NCI-H526 (cell line): Measurements from ENCODE around the gene HOXD8.

ENCODE experiments used
- DNase-seq, 2 experiments: peaks; one replicate each; lab custom pipeline; 2025; lab: John Stamatoyannopoulos, UW

HOXD8 gene

GRCh38 chr2:176128982-176129796, at the start of gene HOXD8:
Gene HOXD8 (plus strand): TSS chr2:176129705. CDS start chr2:176130367, 662 bp downstream.
- DNase-seq: peak; percentile 74 to 90

- DNase-seq: peak; percentile 53 to 89
Measured at GRCh38 chr2:176079831-176080539, 49.5 kb upstream of the HOXD8 start.

GRCh38 chr2:176080540-176081375, 48.7 kb upstream of the HOXD8 start:
- no peak for DNase-seq

- DNase-seq: no peak
Measured at GRCh38 chr2:176081376-176081836, 48.1 kb upstream of the HOXD8 start.

GRCh38 chr2:176081837-176082524, 47.5 kb upstream of the HOXD8 start:
- DNase-seq: no peak

- DNase-seq: no peak
Measured at GRCh38 chr2:176082525-176082823, 47.0 kb upstream of the HOXD8 start.

- DNase-seq: no peak
Measured at GRCh38 chr2:176082824-176083751, 46.4 kb upstream of the HOXD8 start.

GRCh38 chr2:176083796-176084261, 45.7 kb upstream of the HOXD8 start, which contains the start of gene EVX2:
Gene EVX2 (minus strand): TSS chr2:176083962. CDS start chr2:176083776, 186 bp downstream.
- DNase-seq: no peak

- peak in 1 of 2 experiments; percentile 51 for DNase-seq
Measured at GRCh38 chr2:176084611-176085119, 44.8 kb upstream of the HOXD8 start.

GRCh38 chr2:176085120-176085788, 44.3 kb upstream of the HOXD8 start:
- DNase-seq: peak in 1 of 2 experiments; percentile 79

- DNase-seq: peak; percentile 58 to 88
Measured at GRCh38 chr2:176085861-176086771, 43.4 kb upstream of the HOXD8 start.

- no peak for DNase-seq
Measured at GRCh38 chr2:176087330-176088047, 42.0 kb upstream of the HOXD8 start.

- peak; percentile 48 to 87 for DNase-seq
Measured at GRCh38 chr2:176088048-176088936, 41.2 kb upstream of the HOXD8 start.

- no peak for DNase-seq
Measured at GRCh38 chr2:176088937-176089842, 40.3 kb upstream of the HOXD8 start.

- no peak for DNase-seq
Measured at GRCh38 chr2:176089843-176090395, 39.6 kb upstream of the HOXD8 start.
